CD4-positive, alpha-beta T cell treated with Interleukin-21 for 1 hour (primary cell): Measurements from ENCODE around the gene C10orf62.

Source experiments
- DNase-seq: peaks from one replicate; pipeline ENCODE4 v3.0.0-alpha.2; 2020

C10orf62 gene

DNA sequence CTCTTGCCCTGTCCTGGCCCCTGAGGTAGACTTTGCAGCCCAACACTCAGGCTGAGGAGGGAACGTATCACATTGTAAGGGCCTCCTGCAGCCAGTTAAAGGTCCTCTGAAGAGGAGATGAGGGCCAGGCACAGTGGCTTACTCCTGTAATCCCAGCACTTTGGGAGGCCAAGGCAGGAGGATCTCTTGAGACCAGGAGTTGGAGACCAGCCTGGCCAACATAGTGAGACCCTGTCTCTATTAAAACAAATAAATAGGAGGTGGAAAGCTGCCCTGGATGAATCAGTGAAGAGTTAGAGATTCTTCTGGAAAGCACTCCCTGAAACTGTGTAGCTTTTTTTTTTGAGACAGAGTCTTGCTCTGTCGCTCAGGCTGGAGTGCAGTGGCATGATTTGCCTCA is 2.3 kb upstream of the C10orf62 start:
- DNase-seq = no peak

DNA sequence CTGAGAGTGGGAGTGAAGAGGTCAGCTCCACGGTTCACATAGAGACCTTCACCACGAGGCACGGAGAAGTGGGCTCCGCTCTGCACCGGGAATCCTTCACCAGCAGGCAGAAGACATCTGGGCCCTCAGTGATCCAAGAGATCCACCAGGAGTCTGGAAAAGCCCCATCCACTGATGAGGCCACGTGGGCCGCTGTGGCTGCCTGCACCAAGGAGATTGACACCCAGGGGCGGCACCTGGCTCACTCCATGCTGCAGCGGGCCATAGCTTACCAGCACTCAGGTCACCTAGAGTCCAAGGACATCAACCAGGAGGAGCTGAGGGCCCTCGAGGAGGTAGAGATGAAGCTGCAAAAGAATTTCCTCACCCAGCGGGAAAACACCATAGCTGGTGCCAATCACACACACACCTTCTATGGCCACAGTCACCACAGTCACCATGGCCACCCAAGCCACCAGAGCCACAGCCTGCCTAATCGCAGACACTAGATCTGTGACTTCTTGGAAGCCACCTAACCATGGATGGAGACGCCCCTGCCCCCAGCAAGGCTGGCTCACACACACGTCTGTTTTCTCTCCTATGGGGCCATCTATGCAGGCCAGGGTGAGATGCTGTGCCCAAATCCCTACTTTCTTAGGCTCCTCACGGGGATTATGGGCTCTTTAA is 694 bp downstream of the C10orf62 start:
- DNase-seq = peak; percentile 28

GRCh38 chr10:97590748-97591495 is 1.4 kb downstream of the C10orf62 start:
- DNase-seq = no peak

GRCh38 chr10:97593421-97593820 is 3.9 kb downstream of the C10orf62 start:
- no peak for DNase-seq

GRCh38 chr10:97596101-97597082 is 6.9 kb downstream of the C10orf62 start:
- no peak for DNase-seq

DNA sequence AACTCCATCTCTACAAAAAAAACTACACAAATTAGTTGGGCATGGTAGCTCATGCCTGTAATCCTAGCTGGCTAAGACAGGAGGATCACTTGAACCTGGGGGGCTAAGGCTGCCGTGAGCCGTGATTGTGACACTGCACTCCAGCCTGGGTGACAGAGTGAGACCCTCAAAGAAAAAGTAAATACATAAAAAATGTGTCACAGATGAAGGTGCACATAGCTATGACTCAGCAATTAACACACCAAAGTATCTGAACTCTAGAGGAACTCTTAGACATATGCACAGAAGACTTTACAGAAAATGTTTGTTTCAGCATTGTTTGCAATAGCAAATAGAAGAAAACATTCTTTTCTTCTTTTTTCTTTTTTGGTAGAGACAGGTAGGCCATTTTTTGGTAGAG is 8.3 kb downstream of the C10orf62 start:
- DNase-seq = no peak

GRCh38 chr10:97598407-97599271 is 9.1 kb downstream of the C10orf62 start:
- DNase-seq = no peak

DNA sequence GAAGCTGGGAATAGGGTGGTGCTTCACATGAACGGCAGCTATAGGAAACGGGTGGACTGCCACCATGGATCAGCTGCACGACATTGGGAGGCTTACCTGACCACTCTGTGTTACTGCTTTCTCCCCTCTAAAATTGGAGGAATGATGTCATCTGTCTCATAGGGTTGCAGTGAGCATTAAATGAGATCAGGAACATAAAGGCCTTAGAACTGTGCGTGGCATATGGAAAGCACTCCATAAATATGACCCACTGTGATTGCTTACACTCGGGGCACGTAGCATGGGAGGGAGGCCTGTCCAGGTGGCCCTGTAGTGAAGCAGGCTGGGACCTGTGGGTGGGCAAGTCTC is 9.7 kb downstream of the C10orf62 start:
- DNase-seq = no peak

GRCh38 chr10:97600616-97601015 is 11.1 kb downstream of the C10orf62 start:
- no peak for DNase-seq

- DNase-seq = no peak
Measured at GRCh38 chr10:97601268-97602215, 12.0 kb downstream of the C10orf62 start.

DNA sequence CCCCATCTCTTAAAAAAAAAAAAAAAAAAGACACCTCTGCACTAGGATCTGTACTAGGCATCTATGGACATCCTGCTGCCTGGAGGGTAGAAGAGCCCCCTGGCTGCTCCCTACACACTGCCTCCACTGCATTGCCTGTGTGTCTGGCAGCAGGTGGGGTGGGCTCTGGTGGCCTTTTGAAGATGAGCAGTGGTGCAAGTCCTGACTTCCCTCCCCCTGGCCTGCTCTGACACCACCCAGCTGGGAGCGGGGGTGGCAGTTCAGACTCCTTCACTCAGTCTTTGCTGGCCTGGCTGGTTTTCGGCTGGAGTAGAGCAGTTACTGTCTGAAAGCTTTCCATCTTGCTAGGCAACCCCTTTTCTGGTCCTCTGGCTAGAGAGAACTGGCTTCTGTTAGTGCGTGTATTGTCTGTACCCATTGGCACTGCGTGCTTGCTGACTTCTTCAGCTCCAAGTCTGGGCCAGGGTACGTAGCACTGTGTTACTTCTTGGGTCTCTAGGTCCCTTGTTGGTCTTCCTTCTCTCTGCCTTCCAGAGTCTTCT is 17.6 kb downstream of the C10orf62 start:
- no peak for DNase-seq

- no peak for DNase-seq
Measured at GRCh38 chr10:97608991-97609561, 19.6 kb downstream of the C10orf62 start.

- DNase-seq = no peak
Measured at GRCh38 chr10:97611473-97611872, 22.0 kb downstream of the C10orf62 start.

DNA sequence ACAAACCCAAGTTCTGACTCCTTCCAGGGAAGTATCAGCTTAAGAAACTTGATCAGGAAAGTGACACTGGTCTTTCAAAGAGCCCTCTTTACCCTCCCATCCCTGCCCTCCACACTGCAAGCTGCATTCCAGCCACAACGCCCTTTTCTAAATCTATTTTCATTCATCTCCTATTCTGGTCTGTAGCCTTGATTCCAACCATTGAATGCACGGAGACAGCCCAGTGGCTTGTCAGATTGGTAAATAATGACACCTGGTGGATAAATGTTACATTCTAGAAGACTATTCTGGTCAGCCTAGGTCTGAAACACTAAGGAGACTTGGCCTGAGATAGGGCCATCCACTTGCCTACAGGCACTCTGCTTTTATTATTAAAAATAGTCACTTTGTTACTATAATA is 22.9 kb downstream of the C10orf62 start:
- DNase-seq = no peak

DNA sequence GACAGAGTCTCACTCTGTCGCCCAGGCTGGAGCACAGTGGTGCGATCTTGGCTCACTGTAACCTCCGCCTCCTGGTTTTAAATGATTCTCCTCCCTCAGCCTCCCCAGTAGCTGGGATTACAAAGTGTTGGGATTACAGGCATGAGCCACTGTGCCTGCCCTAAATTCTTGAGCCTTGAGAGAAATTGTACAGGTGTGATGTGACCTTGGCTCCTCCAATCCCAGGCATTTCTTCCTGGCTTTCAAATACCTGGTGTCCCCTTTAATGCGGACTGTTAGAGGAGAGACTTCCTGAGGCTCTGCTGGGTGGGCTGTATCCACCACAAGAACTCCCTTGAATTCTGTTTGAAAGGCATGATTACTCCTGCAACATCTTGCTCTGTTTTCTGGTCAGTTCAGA is 28.8 kb downstream of the C10orf62 start:
- no peak for DNase-seq

DNA sequence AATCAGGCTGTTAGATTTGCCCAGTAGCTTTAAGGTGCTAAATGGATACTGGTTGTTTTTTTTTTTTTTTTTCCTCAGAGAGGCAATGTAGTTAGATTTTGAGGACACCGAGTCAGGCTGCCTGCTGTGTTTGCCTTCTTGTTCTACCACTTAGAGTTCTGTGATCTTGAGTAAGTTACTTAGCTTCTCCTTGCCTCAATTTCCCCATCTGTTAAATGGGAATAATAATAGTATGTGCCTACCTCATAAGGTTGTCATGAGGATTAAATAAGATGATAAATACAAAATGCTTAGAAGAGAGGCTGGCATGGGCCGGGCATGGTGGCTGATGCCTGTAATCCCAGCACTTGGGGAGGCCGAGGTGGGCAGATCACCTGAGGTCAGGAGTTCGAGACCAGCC is 29.2 kb downstream of the C10orf62 start:
- DNase-seq = no peak

GRCh38 chr10:97623277-97623676 is 33.8 kb downstream of the C10orf62 start:
- no peak for DNase-seq

DNA sequence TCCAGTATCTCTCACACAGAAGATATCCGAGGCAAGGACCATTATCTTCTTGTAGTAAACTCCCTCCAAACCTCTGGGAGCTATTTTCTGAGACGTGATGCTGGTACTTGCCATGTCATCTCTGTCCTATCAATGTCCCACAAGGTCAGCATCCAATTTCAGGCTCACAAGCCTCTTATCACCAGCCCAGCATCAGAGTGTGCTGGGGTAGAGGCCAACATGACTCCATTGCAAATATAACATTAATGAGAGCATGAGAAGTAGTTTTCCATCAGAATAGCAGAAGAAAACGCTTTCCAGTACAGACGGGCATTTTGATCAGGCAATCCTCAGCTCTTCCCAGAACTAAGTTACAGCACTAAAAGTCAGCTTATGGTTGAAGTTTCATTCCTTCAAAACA is 38.2 kb downstream of the C10orf62 start:
- no peak for DNase-seq

DNA sequence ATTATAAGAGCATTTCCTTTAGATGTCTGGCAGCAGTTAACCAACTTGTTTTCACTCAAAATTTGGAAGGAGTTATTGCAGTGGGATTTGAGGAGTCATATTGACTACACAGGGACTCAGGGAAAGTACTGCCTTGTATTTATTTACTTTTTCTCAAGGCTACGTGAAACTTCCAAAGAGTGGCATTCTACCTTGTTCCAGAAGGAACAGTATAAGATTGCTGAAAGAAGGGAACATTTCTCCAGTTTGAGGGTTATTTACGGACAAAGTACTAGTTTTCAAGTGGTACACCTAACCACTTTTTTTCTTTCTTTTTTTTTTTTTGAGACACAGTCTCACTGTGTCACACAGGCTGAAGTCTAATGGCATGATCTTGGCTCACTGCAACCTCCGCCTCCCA is 38.7 kb downstream of the C10orf62 start:
- no peak for DNase-seq

DNA sequence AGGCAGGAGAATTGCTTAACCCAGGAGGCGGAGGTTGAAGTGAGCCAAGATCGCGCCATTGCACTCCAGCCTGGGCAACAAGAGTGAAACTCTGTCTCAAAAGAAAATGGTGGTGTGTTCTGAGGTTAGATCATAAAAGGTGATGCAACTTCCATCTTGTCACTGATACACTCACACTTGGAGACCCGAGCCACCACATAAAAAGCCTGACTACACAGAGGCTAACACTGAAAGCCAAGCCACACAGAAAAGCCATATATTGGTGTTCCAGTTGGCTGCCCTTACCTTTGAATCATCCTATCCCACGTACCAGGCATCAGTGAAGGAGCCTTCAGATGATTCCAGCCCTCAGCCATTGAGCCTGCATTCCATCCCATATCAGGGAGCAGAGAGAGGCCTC is 39.8 kb downstream of the C10orf62 start:
- no peak for DNase-seq

- no peak for DNase-seq
Measured at GRCh38 chr10:97631098-97631497, 41.6 kb downstream of the C10orf62 start.
